ENCODE results near the gene MYRF. TPM values are rescaled to one million over a fixed set of nuclear protein-coding genes. Genes with fewer than 3 reads are reported as not detected.

MYRF gene
- total RNA-seq, 2 experiments from 2014 or later = 0.97 to 1.6 TPM

DNA sequence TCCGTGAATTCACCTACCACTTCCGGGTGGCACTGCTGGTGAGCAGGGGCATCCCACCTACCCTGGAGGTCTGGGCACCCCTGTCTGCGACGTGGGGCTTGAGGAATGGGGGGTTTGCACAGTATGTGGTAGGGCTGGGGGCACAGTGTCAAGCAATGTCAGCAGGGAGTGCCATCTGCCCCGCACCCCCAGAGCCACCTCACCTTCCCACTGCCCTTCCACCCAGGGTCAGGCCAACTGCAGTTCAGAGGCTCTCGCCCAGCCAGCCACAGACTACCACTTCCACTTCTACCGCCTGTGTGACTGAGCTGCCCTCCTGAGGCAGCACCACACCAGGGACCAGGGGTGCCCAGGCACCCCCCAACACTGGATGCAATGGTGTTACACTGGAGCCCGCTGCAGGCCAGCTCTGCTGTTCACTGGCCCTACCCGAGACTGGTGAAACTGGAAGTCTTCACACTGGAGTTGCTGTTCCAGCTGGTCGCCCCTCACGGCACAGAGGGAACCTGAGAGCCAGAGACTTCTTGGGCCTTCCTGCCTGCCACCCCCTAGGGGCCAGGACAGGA is 33.5 kb downstream of the MYRF start:
- H3K27ac Mint-ChIP-seq = no peak overlapping the region
- no peaks in the 10 kb centered on the region for H3K9me3 Mint-ChIP-seq
- H3K27me3 Mint-ChIP-seq = no peaks in the 10 kb centered on the region
- H3K36me3 Mint-ChIP-seq (ENCODE audit: low read depth) = peaks cover 27% of the 10 kb centered on the region
- no peak for ATAC-seq
- no peak for DNase-seq
- peaks cover 19% of the 10 kb centered on the region for H3K4me1 Mint-ChIP-seq (ENCODE audit: low read depth)
- H3K4me3 Mint-ChIP-seq = no peak overlapping the region
- CTCF ChIA-PET = interaction anchor here (0.9 to 4.5 kb wide), 2 partner anchors 12 to 322 kb away, joined by 3 to 35 read pairs; no protein-coding TSS in a partner anchor
- POLR2A ChIA-PET = no interaction called here
- TF ChIP-seq, protein P1, sequence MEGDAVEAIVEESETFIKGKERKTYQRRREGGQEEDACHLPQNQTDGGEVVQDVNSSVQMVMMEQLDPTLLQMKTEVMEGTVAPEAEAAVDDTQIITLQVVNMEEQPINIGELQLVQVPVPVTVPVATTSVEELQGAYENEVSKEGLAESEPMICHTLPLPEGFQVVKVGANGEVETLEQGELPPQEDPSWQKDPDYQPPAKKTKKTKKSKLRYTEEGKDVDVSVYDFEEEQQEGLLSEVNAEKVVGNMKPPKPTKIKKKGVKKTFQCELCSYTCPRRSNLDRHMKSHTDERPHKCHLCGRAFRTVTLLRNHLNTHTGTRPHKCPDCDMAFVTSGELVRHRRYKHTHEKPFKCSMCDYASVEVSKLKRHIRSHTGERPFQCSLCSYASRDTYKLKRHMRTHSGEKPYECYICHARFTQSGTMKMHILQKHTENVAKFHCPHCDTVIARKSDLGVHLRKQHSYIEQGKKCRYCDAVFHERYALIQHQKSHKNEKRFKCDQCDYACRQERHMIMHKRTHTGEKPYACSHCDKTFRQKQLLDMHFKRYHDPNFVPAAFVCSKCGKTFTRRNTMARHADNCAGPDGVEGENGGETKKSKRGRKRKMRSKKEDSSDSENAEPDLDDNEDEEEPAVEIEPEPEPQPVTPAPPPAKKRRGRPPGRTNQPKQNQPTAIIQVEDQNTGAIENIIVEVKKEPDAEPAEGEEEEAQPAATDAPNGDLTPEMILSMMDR (IDR thresholded peaks at IDR 0.05) = no peak
- intact Hi-C loops (cut with micrococcal nuclease) = no loop called here

DNA sequence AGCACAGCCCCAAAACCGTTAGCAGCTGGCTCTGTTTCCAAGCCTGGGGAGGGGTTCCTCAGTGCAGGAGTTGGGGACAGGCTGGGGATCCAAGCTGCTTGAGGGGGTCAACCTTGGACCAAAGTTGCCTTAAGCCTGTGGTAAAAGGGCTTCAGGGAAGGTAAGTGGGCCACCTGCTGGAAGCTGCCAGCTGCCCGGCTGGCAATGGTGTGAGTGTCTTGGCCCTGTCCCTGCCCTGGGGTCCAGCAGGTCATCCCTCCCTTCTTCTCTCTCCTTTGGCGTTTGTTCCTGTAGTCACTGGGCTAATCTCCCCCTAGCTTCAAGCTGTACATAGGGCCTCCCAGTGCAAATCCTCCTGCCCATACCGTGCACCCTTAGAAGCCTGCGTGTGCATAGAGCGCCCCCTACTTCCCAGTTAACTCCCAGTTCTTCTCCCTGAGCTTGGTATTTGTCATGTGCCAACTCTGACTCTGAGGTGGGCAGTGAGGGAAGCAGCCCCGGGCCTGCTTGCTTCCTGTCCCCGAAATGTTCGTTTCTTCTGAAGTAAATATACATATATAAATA is 35.6 kb downstream of the MYRF start:
- H3K4me1 Mint-ChIP-seq (ENCODE audit: low read depth) = peaks cover 25% of the 10 kb centered on the region
- H3K27me3 Mint-ChIP-seq = no peaks in the 10 kb centered on the region
- ATAC-seq = no peak
- H3K9me3 Mint-ChIP-seq = no peaks in the 10 kb centered on the region
- TF ChIP-seq, protein P1 (IDR thresholded peaks at IDR 0.05) = peak; percentile 21
- H3K4me3 Mint-ChIP-seq = no peak overlapping the region
- ChIA-PET POLR2A (no interaction called here), CTCF (interaction anchor here (0.6 to 4.5 kb wide), 12 partner anchors 9 to 160 kb away, joined by 3 to 35 read pairs (median 3); no protein-coding TSS in a partner anchor)
- H3K36me3 Mint-ChIP-seq (ENCODE audit: low read depth) = peaks cover 32% of the 10 kb centered on the region
- peak; percentile 39 for DNase-seq
- H3K27ac Mint-ChIP-seq = no peak overlapping the region
- intact Hi-C loops (cut with micrococcal nuclease) = no loop called here

DNA sequence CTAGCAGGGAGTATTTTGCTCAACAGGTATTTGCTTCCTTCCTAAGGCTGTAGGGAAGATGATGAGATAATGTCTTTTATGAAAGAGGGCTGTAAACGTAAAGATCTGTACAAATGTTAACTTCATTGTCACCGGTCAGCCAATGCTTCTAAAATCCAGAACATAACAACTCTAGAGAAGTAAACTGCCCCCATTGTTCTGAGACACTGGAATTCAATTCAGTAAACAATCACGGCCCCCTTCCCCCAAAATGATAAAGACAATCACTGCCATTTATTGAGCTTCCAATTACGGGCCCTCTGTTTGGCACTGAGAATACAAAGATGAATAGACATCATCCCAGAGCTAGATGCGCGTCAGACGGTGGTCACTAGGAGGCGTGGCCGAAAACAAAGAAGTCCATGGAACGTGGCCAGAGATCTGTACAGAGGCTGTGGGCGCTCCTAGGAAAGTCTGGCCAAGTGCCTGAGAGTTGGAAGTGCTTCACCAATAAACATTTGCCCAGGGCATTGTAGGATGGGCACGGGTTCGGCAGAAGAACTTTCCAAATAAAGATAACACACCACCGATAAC is 39.4 kb downstream of the MYRF start:
- ChIA-PET POLR2A (interaction anchor here (0.6 to 5.1 kb wide), 13 partner anchors 10 to 177 kb away, joined by 3 to 32 read pairs (median 6); partner anchors contain the start of gene FADS2), CTCF (interaction anchor here (0.7 to 2.1 kb wide), 11 partner anchors 9 to 316 kb away, joined by 3 to 14 read pairs (median 4); no protein-coding TSS in a partner anchor)
- DNase-seq = peak; percentile 79
- peak; percentile 46 for ATAC-seq
- H3K9me3 Mint-ChIP-seq = no peaks in the 10 kb centered on the region
- intact Hi-C loops (cut with micrococcal nuclease) = no loop called here
- peak overlapping the region; percentile 89 for H3K4me3 Mint-ChIP-seq
- TF ChIP-seq, protein P1 (IDR thresholded peaks at IDR 0.05) = no peak
- H3K27ac Mint-ChIP-seq = peak overlapping the region; percentile 100
- H3K36me3 Mint-ChIP-seq (ENCODE audit: low read depth) = peaks cover 55% of the 10 kb centered on the region
- peaks cover 51% of the 10 kb centered on the region for H3K4me1 Mint-ChIP-seq (ENCODE audit: low read depth)
- no peaks in the 10 kb centered on the region for H3K27me3 Mint-ChIP-seq

DNA sequence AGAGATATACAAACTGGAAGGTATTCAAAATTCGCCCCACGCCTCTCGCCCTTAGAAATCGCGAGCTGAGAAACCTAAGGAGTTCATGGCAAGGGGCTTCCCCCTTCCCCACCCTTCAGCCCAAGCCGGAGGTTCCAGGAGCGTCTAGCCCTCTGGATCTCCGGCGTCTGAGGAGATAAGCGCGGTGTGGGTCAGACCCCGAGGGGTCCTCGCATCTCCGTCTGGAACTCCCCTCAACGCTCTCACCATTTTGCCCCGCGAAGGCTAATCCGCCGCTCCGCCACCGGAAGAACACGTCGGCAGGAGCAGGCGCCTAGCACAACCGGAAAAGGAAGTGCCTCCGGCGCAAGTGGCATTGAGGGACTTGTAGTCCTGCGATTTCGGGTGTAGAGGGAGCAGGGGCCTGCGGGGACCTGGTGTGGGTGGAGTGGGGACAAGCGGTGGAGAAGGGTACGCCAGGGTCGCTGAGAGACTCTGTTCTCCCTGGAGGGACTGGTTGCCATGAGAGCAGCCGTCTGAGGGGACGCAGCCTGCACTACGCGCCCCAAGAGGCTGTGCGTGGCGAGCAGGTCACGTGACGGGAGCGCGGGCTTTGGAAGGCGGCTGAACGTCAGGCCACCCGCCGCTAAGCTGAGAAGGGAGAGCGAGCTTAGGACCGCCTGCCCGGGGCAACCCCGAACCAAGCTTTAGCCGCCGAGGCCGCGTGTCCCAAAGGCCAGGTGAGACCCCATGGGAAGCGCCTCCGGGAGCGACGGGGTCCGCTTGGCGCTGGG is 40.1 kb downstream of the MYRF start, which contains the start of the genes FEN1 and TMEM258:
TSS of gene FEN1 (plus strand) at position 602 of the 773 bp plus-strand sequence. CDS start 2,451 bp downstream, outside the sequence.
TSS of gene TMEM258 (minus strand) at position 290 of the 773 bp plus-strand sequence. CDS start at position 249, 41 bp downstream.
- H3K27ac Mint-ChIP-seq = peak within 1 kb of the TSS; percentile 100
- ATAC-seq (peak; percentile 87), DNase-seq (peak; percentile 94)
- H3K4me1 Mint-ChIP-seq (ENCODE audit: low read depth) = peaks cover 57% of the 10 kb centered on the region
- intact Hi-C loops (cut with micrococcal nuclease) = no loop called here
- peak within 1 kb of the TSS; percentile 89 for H3K4me3 Mint-ChIP-seq
- H3K36me3 Mint-ChIP-seq (ENCODE audit: low read depth) = peaks cover 62% of the 10 kb centered on the region
- no peaks in the 10 kb centered on the region for H3K27me3 Mint-ChIP-seq
- ChIA-PET CTCF (interaction anchor here (0.7 to 2.1 kb wide), 15 partner anchors 10 to 315 kb away, joined by 3 to 9 read pairs (median 4); partner anchors contain the start of gene FADS1), POLR2A (interaction anchor here (0.6 to 5.1 kb wide), 17 partner anchors 8 to 173 kb away, joined by 3 to 32 read pairs (median 5); partner anchors contain the start of genes FADS1 and FADS2)
- TF ChIP-seq, protein P1 (IDR thresholded peaks at IDR 0.05) = no peak
- no peaks in the 10 kb centered on the region for H3K9me3 Mint-ChIP-seq
